Muscle layer of colon (tissue), 2 donors: Measurements from ENCODE around the gene FGF2.

Experiments
- H3K27ac ChIP-seq: one replicate; pipeline ENCODE4 v1.7.0; 2013; ENCODE audit warnings: low read depth, mild to moderate bottlenecking, low read length, moderate library complexity
- H3K27me3 ChIP-seq, 2 donors: one replicate each; pipeline ENCODE4 v1.7.0; 2013; ENCODE audit warnings: low read length in 2 of 2, mild to moderate bottlenecking in 2 of 2; ENCODE audit not compliant: insufficient read depth in 2 of 2, control insufficient read depth in 1 of 2
- H3K36me3 ChIP-seq: one replicate; pipeline ENCODE4 v1.7.0; 2013; ENCODE audit warnings: mild to moderate bottlenecking, low read length; ENCODE audit not compliant: insufficient read depth
- H3K4me1 ChIP-seq: one replicate; pipeline ENCODE4 v1.7.0; 2013; ENCODE audit warnings: mild to moderate bottlenecking, low read length; ENCODE audit not compliant: insufficient read depth
- H3K4me3 ChIP-seq, 2 donors: one replicate each; pipeline ENCODE4 v1.7.0; 2013; ENCODE audit warnings: low read length in 2 of 2, low read depth in 1 of 2, mild to moderate bottlenecking in 1 of 2, moderate library complexity in 1 of 2
- H3K9ac ChIP-seq: one replicate; pipeline ENCODE4 v1.7.0; 2013; ENCODE audit warnings: low read length
- H3K9me3 ChIP-seq: one replicate; pipeline ENCODE4 v1.7.0; 2013; ENCODE audit warnings: mild to moderate bottlenecking, low read length
- donor health status: abdominal sarcoma.
- donor health status: Adenocarcinoma of cecum.

Gene FGF2

DNA sequence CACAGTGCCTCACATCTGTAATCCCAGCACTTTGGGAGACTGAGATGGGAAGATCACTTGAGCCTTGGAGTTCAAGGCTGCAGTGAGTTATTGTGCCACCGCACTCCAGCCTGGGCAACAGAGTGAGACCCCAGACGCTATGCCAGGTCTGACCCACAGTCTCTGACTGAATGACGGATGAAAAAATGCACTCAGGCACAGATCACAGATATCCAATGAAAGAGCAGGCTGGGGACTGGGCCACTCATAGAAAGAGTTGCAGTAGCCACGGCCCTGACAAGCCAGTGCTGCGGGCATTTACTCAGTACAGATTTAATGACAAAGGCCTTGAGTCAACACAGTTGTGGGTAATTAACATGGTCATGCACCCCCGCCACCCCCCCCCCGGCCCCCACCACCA is 73.1 kb downstream of the FGF2 start:
- Histone ChIP-seq H3K4me3 (no peak overlapping the region), H3K36me3 (no peaks in the 10 kb centered on the region), H3K27me3 (no peaks in the 10 kb centered on the region), H3K4me1 (no peaks in the 10 kb centered on the region), H3K9me3 (no peaks in the 10 kb centered on the region), H3K9ac (no peak overlapping the region), H3K27ac (no peak overlapping the region)

- Histone ChIP-seq H3K27ac (no peak overlapping the region), H3K27me3 (no peaks in the 10 kb centered on the region), H3K4me1 (no peaks in the 10 kb centered on the region), H3K4me3 (no peak overlapping the region), H3K9ac (no peak overlapping the region), H3K9me3 (no peaks in the 10 kb centered on the region), H3K36me3 (no peaks in the 10 kb centered on the region)
Measured at GRCh38 chr4:122900314-122900713, 73.7 kb downstream of the FGF2 start.

GRCh38 chr4:122901247-122902010 is 74.8 kb downstream of the FGF2 start:
- Histone ChIP-seq H3K27ac (no peak overlapping the region), H3K36me3 (no peaks in the 10 kb centered on the region), H3K4me3 (no peak overlapping the region), H3K4me1 (no peaks in the 10 kb centered on the region), H3K9me3 (no peaks in the 10 kb centered on the region), H3K27me3 (no peaks in the 10 kb centered on the region), H3K9ac (no peak overlapping the region)

GRCh38 chr4:122903766-122904288 is 77.2 kb downstream of the FGF2 start:
- H3K27me3 ChIP-seq: no peaks in the 10 kb centered on the region
- H3K4me1 ChIP-seq: no peaks in the 10 kb centered on the region
- H3K27ac ChIP-seq: no peak overlapping the region
- no peaks in the 10 kb centered on the region for H3K36me3 ChIP-seq
- no peak overlapping the region for H3K4me3 ChIP-seq
- no peaks in the 10 kb centered on the region for H3K9me3 ChIP-seq
- no peak overlapping the region for H3K9ac ChIP-seq

DNA sequence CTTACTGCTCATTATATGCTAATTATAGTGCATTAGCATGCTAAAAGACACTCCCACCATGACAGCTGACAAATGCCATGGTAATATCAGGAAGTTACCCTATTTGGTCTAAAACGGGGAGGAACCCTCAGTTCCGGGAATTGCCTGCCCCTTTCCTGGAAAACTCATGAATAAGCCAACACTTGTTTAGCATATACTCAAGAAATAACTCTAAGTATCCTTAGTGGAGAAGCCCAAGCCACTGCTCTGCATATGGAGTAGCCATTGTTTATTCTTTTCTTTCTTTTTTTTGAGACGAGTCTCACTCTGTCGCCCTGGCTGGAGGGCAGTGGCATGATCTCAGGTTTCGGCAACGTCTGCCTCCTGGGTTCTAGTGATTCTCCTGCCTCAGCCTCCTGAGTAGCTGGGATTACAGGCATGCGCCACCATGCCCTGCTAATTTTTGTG is 80.3 kb downstream of the FGF2 start:
- H3K36me3 ChIP-seq: no peaks in the 10 kb centered on the region
- no peak overlapping the region for H3K9ac ChIP-seq
- H3K27me3 ChIP-seq: no peaks in the 10 kb centered on the region
- H3K9me3 ChIP-seq: no peaks in the 10 kb centered on the region
- H3K4me3 ChIP-seq: no peak overlapping the region
- H3K27ac ChIP-seq: no peak overlapping the region
- H3K4me1 ChIP-seq: no peaks in the 10 kb centered on the region

DNA sequence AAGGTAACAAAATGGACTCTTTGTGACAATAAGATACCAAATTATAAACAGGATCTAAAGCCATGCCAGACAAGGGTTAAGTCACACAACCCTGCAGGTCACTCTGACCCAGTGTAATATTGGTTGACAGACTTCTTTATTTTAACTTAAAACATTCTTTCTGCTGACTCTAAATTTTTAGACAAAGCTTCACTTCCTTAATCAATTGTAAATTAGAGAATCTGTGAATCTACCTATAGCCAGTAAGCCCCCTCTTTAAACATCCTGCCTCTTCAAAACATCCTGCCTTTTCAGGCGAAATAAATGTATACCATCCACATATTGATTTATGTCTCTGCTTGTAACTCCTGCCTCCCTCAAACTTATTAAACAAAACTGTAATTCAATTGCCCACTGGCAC is 81.6 kb downstream of the FGF2 start:
- no peak overlapping the region for H3K4me3 ChIP-seq
- H3K9ac ChIP-seq: no peak overlapping the region
- no peaks in the 10 kb centered on the region for H3K9me3 ChIP-seq
- no peaks in the 10 kb centered on the region for H3K36me3 ChIP-seq
- no peak overlapping the region for H3K27ac ChIP-seq
- no peaks in the 10 kb centered on the region for H3K27me3 ChIP-seq
- no peaks in the 10 kb centered on the region for H3K4me1 ChIP-seq

DNA sequence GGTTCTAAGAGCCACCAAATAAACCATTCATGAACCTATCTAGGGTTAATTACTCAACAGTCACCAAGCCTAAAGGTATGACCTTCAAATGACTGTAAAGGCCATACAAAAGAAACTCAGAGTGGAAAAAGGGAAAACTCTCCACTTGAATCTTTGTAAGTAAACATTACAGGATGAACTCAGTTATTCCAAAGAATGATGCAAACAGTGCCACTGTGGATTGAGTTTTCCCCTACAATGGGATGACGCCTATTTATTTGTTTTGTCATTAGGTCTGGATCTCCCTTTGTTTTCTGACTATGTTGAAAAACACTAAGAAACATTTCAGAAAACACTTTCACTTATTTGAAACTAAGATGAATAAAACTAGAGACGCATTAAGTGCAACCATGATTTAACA is 83.1 kb downstream of the FGF2 start:
- no peaks in the 10 kb centered on the region for H3K27me3 ChIP-seq
- H3K4me3 ChIP-seq: no peak overlapping the region
- no peak overlapping the region for H3K27ac ChIP-seq
- H3K4me1 ChIP-seq: no peaks in the 10 kb centered on the region
- no peaks in the 10 kb centered on the region for H3K36me3 ChIP-seq
- no peaks in the 10 kb centered on the region for H3K9me3 ChIP-seq
- H3K9ac ChIP-seq: no peak overlapping the region

GRCh38 chr4:122911588-122911987 is 85.0 kb downstream of the FGF2 start:
- no peak overlapping the region for H3K4me3 ChIP-seq
- H3K27me3 ChIP-seq: no peaks in the 10 kb centered on the region
- H3K9me3 ChIP-seq: no peaks in the 10 kb centered on the region
- H3K27ac ChIP-seq: no peak overlapping the region
- no peaks in the 10 kb centered on the region for H3K4me1 ChIP-seq
- no peak overlapping the region for H3K9ac ChIP-seq
- H3K36me3 ChIP-seq: no peaks in the 10 kb centered on the region

DNA sequence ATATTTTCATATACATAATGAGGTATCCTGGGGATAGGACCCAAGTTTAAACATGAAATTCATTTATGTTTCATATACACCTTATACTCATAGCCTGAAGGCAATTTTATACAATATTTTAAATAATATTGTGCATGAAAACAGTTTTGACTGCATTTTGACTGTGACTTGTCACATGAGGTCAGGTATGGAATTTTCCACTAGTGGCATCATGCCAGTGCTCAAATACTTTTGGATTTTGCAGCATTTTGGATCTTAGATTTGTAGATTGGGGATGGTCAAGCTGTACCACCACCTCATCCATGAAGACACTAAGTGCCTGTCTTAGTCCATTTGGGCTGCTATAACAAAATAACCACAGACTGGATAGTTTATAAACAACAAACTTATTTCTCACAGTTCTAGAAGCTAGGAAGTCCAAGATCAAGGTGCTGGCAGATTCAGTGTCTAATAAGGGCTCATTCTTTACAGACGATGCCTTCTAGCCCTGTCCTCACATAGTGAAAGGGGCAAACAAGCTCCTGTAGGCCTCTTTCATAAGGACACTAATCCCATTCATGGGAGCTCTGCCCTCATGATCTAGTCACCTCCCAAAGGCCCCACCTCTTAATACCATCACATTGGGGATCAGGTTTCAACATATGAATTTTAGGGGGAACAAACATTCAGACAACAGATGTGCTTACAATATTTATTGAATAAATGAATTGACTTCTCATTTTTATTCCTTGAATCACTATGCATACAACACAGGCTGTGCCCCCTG is 86.4 kb downstream of the FGF2 start:
- H3K36me3 ChIP-seq: no peaks in the 10 kb centered on the region
- no peak overlapping the region for H3K4me3 ChIP-seq
- H3K9me3 ChIP-seq: no peaks in the 10 kb centered on the region
- H3K27ac ChIP-seq: no peak overlapping the region
- H3K4me1 ChIP-seq: no peaks in the 10 kb centered on the region
- H3K9ac ChIP-seq: no peak overlapping the region
- no peaks in the 10 kb centered on the region for H3K27me3 ChIP-seq

GRCh38 chr4:122914292-122914904 is 87.8 kb downstream of the FGF2 start:
- H3K4me3 ChIP-seq: no peak overlapping the region
- no peak overlapping the region for H3K27ac ChIP-seq
- H3K4me1 ChIP-seq: no peaks in the 10 kb centered on the region
- H3K9me3 ChIP-seq: no peaks in the 10 kb centered on the region
- no peaks in the 10 kb centered on the region for H3K27me3 ChIP-seq
- H3K36me3 ChIP-seq: no peaks in the 10 kb centered on the region
- H3K9ac ChIP-seq: no peak overlapping the region

DNA sequence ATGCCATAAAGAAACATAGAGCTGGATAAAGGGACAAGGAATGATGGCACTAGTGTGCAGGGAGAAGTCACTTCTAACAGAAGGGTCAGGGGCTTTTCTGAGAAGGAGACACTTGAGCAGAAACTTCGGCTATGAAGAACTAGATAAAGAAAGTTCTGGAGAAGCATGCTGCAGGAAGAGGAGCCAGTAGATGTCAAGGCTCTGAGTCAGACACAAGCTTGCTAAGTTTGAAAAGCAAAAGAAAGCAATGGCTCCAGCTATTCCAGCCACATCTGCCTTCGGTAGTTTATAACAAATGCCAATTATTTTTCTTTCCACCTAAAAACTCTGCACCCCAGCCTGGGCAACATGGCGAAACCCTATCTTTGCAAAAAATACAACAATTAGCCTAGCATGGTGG is 88.3 kb downstream of the FGF2 start:
- no peaks in the 10 kb centered on the region for H3K9me3 ChIP-seq
- no peak overlapping the region for H3K27ac ChIP-seq
- no peaks in the 10 kb centered on the region for H3K36me3 ChIP-seq
- H3K4me3 ChIP-seq: no peak overlapping the region
- H3K27me3 ChIP-seq: no peaks in the 10 kb centered on the region
- H3K4me1 ChIP-seq: no peaks in the 10 kb centered on the region
- no peak overlapping the region for H3K9ac ChIP-seq
